IPS-18c (cell line): ENCODE results near the gene TMEM158.

ENCODE experiments used
- H3K4me3 ChIP-seq: 2 replicates; pipeline ENCODE4 v1.7.0; 2013; ENCODE audit warnings: low read depth, mild to moderate bottlenecking, low read length, moderate library complexity; ENCODE audit not compliant: insufficient read depth
- H3K9me3 ChIP-seq: one replicate; pipeline ENCODE4 v1.6.1; 2013; ENCODE audit warnings: mild to moderate bottlenecking, low read length, moderate library complexity; ENCODE audit not compliant: control insufficient read depth, insufficient read depth

TMEM158 gene

GRCh38 chr3:45212095-45212468 lies 14.0 kb downstream of the TMEM158 start:
- Histone ChIP-seq H3K4me3 (no peak overlapping the region), H3K9me3 (no peaks in the 10 kb centered on the region)

GRCh38 chr3:45211466-45212094 lies 14.5 kb downstream of the TMEM158 start:
- H3K9me3 ChIP-seq, result no peaks in the 10 kb centered on the region
- H3K4me3 ChIP-seq, result no peak overlapping the region

GRCh38 chr3:45210308-45211041 lies 15.6 kb downstream of the TMEM158 start:
- Histone ChIP-seq H3K9me3 (no peaks in the 10 kb centered on the region), H3K4me3 (no peak overlapping the region)

GRCh38 chr3:45209526-45209925 lies 16.6 kb downstream of the TMEM158 start:
- no peak overlapping the region for H3K4me3 ChIP-seq
- H3K9me3 ChIP-seq, result no peaks in the 10 kb centered on the region

DNA sequence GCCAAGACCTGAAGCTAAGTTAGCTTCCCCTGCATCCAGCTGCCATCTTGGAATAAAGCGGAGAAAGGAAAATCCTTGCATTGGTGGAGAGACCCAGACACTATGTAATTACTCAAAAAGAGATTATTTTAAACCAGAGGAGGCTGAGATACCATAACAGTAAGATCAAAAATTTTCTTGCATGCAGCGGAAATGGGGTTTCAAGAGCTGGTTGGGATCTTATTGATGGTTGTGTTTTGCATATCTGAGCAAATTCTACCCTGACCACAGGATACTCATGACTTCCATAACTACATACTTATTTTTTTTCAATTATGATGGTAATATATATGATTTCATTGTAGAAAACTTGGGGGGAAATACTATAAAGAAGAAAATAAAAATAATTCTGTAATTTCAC lies 17.5 kb downstream of the TMEM158 start:
- H3K9me3 ChIP-seq, result no peaks in the 10 kb centered on the region

GRCh38 chr3:45207446-45207845 lies 18.6 kb downstream of the TMEM158 start:
- H3K9me3 ChIP-seq, result no peaks in the 10 kb centered on the region
- no peak overlapping the region for H3K4me3 ChIP-seq

More for the DNA sequence above, 17.5 kb downstream of the TMEM158 start:
- no peak overlapping the region for H3K4me3 ChIP-seq

DNA sequence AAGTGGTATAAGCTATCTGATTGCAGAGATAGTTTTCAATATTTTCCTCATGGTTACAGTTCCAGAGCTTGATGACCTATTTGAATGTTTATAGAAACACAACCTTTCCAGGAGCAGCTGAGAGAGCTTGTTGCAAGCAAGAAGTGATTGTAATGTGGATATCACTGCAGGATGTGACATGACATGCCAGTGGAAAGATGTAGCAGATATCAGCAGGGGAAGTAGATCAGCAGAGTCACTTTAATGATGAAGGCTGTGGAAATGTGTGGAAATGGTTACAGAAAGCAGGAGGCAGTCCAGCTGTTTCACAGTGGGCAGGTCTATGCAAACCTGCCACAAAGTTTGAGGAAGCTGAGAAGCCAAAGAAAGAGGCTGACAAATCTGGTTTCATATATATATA lies 21.0 kb downstream of the TMEM158 start:
- H3K4me3 ChIP-seq, result no peak overlapping the region
- no peaks in the 10 kb centered on the region for H3K9me3 ChIP-seq

- Histone ChIP-seq H3K4me3 (no peak overlapping the region), H3K9me3 (no peaks in the 10 kb centered on the region)
Observed at GRCh38 chr3:45204136-45204535, 22.0 kb downstream of the TMEM158 start.

GRCh38 chr3:45199837-45200648 lies 26.0 kb downstream of the TMEM158 start:
- no peaks in the 10 kb centered on the region for H3K9me3 ChIP-seq
- H3K4me3 ChIP-seq, result no peak overlapping the region; the same call in 1 of the 2 replicates

GRCh38 chr3:45198264-45199260 lies 27.5 kb downstream of the TMEM158 start:
- Histone ChIP-seq H3K9me3 (no peaks in the 10 kb centered on the region), H3K4me3 (no peak overlapping the region)

DNA sequence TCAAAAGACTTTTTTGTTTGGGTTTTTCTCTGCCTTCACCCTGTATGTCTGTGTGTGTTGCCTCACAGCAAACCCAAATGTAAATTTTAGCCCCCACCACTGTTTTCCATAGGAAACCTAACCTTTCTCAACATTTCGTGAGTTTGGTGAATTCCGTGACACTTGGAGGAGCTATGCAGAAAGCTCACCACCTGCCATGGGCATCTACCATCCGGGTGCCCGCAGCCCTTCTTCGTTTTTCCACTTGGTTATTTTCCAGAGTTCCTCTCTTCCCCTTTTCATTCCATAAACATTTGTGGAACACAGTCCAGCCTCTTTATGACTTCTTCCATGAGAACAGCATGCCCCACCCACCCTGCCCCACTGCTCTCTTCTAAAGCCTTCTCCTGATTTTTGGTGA lies 31.3 kb downstream of the TMEM158 start:
- no peak overlapping the region for H3K4me3 ChIP-seq
- H3K9me3 ChIP-seq, result no peaks in the 10 kb centered on the region

DNA sequence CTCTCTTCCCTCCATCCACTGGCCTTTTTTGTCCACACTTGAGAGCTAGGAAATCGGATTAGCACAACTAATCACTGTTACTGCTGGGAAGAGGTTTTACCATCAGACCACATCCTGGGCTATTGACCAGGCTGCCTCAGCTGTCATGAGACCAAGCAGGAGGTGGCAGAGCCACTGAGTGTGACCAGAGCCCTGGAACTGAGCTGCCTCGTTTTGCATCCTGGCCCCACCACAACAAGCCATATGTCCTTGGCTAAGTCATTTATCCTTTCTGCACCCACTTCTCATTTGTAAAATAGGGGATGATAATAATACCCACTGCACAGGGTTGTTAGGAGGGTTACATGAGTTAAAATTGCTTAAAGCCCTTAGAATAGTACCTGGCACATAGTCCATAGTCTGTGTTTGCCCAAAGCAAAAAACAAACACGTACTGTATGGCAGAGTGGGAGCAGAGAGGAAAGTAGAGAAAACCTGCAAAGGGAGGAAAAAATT lies 34.1 kb downstream of the TMEM158 start:
- H3K4me3 ChIP-seq, result no peak overlapping the region
- H3K9me3 ChIP-seq, result no peaks in the 10 kb centered on the region

- Histone ChIP-seq H3K4me3 (no peak overlapping the region), H3K9me3 (no peaks in the 10 kb centered on the region)
Observed at GRCh38 chr3:45191424-45191823, 34.7 kb downstream of the TMEM158 start.

DNA sequence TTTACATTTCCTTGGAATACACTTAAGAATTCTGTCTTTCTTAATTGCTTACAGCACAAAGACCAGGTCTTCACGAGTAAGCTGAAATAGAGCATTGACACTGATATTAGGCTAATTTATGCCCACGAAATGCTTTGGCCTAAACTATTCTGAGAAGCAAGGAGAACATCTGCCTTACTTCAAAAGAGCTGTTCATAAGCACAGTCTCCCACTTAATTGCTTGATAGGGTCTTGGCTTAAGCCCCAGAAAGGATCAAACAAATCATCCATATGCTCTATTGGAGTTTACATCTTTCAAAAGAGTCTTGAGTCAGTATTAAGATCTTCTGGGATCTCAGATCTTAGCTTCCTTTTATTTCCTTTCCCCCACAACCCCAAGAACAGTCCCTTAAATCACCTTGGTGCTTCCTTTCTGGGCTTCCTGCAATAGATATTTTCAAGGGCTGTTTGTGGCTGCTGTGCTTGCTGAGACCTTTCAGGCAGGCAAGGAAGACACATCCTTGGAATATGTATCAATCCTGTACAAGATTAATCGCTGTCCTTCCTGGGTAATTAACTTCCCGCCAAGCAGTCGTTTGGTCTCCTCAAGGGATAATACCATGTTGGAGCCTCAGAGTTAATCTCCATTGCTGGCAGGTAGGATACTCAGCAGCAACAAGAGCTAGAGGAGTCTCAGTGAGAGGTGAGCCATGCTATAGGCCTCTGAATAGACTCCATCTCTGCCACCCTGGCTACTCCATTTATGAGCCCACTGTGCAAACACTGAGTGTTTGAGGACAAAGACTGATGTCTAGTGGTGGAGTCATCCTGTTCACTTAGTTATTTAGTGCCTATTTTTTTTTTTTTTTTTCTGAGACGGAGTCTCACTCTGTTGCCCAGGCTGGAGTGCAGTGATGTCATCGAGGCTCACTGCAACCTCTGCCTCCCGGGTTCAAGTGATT lies 37.1 kb downstream of the TMEM158 start:
- Histone ChIP-seq H3K9me3 (no peaks in the 10 kb centered on the region), H3K4me3 (no peak overlapping the region)

DNA sequence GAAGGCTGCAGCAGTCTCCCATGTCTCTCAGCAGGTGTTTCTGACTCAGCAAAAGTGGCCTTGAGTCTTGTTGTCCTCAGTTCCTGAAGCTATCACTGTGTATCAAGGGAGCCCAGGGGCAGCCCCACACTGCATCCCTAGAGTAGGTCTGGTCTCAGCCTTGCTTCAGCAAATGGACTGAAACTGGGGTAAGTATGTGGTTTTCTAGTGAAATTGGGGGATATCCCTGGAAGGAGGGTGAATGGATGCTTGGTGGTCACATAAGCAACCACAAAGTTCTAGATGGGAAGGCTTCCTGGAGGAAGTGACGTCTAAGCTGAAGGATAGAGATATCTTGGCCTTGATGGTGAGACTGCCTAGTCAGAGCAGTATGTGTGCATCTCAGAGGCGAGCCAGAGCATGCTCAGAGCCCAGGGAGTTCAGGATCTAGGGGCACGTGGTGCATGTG lies 38.4 kb downstream of the TMEM158 start:
- Histone ChIP-seq H3K9me3 (no peaks in the 10 kb centered on the region), H3K4me3 (no peak overlapping the region)

- no peak overlapping the region for H3K4me3 ChIP-seq
- H3K9me3 ChIP-seq, result no peaks in the 10 kb centered on the region
Observed at GRCh38 chr3:45186871-45187270, 39.2 kb downstream of the TMEM158 start.
